Stimulated activated CD8-positive, alpha-beta memory T cell treated with anti-CD3 and anti-CD28 coated beads, Interleukin-12 subunit alpha, Interleukin-12 subunit beta, amount 100 ng/mL, for 1 hour (primary cell): Measurements from ENCODE around the gene OSBPL5.

Experiments used
- DNase-seq: peaks from one replicate; pipeline ENCODE4 v3.0.0-alpha.2; 2020; ENCODE audit warnings: low read depth

Gene OSBPL5, protein sequence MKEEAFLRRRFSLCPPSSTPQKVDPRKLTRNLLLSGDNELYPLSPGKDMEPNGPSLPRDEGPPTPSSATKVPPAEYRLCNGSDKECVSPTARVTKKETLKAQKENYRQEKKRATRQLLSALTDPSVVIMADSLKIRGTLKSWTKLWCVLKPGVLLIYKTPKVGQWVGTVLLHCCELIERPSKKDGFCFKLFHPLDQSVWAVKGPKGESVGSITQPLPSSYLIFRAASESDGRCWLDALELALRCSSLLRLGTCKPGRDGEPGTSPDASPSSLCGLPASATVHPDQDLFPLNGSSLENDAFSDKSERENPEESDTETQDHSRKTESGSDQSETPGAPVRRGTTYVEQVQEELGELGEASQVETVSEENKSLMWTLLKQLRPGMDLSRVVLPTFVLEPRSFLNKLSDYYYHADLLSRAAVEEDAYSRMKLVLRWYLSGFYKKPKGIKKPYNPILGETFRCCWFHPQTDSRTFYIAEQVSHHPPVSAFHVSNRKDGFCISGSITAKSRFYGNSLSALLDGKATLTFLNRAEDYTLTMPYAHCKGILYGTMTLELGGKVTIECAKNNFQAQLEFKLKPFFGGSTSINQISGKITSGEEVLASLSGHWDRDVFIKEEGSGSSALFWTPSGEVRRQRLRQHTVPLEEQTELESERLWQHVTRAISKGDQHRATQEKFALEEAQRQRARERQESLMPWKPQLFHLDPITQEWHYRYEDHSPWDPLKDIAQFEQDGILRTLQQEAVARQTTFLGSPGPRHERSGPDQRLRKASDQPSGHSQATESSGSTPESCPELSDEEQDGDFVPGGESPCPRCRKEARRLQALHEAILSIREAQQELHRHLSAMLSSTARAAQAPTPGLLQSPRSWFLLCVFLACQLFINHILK

DNA sequence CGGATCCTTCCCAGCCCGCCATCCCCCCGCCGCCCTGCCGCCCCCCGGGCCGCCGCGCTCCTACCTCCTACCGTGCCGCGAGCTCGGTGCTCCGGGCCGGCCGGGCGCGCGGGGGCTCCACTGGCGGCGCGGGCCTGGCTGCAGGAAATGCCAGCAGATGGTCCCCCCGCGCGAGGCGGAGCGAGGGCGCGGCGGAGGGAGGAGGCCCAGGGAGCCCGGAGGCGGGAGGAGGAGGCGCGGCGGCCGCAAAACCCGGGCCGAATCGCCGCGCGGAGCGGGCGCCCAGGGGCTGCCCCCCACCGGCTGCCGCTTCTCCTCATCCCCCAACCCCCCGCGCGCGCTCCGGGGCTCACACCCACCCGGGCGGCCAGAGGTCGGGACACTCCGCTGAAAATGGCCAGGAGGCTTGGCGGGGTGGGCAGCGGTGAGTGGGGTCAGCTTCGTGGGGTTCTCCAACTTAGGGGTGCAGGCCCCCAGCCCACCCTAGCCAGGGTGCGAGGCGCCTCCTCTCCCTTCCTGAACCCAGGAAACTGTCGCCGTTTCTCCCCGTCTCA, at the start of gene OSBPL5:
Gene OSBPL5, minus strand, starts transcription at position 159 of the 554 bp plus-strand sequence. CDS start 36,162 bp downstream, outside the sequence.
- DNase-seq, result no peak

DNA sequence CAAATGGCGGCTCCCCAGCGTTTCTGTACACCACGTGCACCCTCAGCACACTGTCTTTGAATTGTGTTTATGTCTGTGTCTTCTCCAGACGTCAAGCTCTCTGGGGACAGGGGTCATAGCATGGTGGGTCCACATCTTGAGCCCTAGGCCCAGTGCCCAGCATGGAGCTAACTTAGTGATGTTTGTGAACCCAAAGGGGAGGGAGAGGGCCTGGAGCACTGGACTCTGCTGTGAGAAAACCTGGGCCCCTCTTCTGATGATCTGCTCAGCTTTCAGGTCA, 49.2 kb upstream of the OSBPL5 start:
- no peak for DNase-seq

DNA sequence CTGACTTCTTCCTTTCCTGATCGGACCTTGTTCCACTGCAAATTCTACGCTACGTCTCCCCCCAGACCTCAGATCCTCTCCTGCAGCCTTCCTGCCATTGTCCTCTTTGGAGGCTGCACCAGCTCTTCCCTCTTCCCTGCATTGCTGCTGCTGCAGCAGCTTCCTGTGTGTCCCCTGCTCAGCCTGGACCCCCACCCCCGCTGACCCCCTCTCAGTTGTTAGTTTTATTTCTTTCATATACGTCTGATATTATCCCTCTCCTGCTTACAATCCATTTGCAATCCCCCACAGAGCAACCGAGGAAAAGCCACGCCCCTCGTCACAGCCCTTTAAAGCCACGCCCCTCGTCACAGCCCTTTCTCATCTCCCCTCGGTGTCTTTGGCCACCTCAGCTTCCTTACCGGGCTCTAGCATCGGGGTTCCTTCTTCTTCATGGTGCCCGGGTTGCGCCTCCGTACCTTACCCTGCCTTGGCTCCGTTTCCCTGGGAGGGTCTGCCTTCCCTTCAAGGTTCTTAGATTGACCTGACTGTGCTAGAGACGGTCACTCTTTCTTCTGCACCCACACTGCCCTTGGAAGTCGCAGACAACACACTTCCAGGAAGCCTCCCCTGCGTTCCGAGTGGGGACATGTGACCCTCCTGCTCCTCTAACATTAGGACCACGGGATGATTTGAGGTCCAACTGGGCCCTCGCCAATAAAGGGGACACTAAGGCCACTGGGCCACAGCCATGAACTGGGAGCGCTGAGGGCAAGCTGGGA, 48.7 kb upstream of the OSBPL5 start:
- no peak for DNase-seq

DNA sequence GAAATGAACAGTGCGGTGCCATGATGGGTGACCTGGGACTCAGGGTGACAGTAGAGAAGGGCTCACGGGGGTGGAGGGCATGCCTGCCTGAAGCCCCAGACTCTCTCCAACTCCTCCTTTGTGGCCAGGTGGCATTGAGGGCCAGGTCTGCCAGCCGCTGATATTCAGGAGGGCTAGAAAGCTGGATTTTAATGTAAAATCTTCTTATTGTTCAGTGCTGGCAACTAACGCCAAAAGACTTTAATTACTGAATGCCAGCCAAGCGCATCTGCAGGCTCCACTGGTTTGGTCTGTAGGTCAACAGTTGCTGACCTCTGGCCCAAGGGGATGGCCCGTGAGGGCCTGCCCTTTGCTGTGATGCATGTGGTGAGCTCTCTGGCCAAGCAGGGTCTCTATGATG, 43.2 kb upstream of the OSBPL5 start:
- DNase-seq, result no peak

DNA sequence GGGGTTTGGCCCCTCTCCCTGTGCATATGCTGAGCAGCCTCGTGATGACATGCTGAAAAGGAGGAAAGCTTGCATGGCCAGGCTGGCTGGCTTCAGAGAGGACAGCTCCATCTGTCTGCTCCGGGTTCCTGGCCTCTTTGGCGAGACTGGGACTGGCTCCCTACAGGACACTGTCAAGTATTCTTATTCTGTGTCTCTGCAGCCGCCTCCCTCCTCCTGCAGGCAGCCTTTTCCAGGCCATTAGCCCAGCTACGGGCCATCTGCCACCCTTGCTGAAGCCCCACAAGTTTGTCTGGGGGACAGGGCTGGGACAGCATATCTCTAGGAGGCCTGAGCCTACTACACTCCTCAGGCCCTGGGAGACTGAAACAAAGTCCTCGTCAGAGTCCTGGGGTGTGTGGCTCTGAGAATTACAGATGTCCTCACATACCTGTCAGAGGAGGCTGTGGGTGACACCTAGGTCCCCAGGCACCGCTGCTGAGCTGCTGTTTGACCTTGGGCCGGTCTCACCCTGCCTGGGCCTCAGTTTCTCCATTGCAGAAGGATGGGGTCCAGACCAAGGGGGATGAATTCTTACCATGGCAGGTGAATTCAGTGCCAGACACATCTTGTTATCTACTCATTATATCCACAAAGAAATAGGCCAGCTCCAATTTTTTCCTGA, 42.5 kb upstream of the OSBPL5 start:
- DNase-seq, result no peak

DNA sequence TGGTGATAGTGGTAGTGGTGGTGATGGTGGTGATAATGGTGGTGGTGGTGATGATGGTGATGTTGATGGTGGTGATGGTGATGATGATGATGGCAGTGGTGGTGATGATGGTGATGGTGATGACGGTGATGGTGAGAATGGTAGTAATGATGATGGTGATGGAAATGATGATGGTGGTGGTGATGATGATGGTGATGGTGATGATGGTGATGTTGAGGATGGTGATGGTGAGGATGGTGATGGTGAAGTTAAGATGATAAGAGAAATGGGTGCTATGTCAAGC, 41.8 kb upstream of the OSBPL5 start:
- no peak for DNase-seq

DNA sequence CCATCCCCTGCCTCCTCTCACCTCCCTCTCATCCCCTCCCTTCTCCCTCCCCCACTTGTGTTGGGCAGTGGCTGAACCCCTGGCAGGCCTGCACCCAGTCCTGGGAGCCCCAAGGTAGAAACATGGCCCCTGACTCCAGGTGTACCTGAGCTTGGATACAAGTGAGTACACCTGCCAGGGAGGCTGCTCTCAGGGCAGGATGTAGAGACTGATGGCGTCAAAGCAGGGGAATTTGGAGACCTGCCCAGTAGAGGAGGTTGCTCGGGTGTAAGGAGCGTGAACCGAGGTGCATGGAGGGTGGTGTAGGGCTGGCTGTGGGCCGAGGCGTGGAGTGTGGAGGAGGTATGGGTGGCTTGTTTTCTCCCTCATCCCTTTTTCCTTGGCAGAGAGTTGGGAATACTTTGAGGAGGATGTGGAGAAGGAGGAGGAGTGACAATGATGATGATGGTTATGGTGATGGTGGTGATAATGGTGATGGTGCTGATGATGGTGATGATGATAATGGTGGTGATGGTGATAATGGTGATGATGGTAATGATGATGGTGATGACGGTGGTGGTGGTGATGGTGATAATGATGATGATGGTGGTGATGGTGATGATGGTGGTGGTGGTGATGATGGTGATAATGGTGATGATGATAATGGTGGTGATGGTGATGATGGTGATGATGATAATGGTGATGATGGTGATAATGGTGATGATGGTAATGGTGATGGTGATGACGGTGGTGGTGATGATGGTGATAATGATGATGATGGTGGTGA, 41.2 kb upstream of the OSBPL5 start:
- no peak for DNase-seq

DNA sequence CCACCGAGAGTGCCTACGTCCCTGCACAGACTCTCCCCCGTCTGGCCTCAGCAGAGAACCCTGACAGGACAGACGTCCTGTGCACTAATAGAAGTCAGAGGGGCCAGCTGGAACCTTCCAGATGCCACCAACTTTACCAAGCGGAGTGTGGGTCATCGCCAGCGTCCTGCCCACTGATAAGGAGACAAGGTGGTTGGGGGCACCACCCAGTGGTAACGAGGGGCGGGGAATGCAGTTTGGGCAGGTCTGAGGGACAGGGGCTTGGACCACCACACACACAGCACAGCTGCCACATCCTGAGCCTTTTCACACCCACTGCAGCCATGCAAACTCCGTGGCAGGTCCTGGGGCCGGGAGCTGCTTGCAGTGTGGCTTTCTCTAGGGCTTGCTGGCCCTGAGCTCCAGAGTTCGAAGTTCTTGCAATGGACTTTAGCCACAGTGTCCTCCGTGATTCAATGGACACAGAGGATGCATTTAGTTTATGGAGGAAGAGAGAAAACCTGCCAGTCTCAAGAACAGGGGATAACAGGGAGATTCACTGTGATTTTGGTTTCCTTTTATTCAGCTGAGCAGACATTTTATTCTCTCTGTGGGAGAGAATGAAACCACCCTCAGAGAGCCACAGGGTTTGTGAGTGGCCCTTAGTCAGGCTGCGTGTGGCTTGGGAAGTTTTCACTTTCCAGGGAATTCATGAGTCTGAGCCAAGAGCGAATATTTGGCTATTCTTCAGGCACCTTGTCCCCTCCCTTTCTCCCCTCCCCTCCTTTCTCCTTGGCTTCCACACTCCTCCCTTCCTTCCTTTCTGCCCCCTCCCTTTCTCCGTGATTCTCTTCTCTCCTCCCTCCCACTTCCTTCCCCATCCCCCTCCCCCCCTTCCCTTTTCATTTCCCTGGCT, 40.4 kb upstream of the OSBPL5 start:
- DNase-seq, result no peak

DNA sequence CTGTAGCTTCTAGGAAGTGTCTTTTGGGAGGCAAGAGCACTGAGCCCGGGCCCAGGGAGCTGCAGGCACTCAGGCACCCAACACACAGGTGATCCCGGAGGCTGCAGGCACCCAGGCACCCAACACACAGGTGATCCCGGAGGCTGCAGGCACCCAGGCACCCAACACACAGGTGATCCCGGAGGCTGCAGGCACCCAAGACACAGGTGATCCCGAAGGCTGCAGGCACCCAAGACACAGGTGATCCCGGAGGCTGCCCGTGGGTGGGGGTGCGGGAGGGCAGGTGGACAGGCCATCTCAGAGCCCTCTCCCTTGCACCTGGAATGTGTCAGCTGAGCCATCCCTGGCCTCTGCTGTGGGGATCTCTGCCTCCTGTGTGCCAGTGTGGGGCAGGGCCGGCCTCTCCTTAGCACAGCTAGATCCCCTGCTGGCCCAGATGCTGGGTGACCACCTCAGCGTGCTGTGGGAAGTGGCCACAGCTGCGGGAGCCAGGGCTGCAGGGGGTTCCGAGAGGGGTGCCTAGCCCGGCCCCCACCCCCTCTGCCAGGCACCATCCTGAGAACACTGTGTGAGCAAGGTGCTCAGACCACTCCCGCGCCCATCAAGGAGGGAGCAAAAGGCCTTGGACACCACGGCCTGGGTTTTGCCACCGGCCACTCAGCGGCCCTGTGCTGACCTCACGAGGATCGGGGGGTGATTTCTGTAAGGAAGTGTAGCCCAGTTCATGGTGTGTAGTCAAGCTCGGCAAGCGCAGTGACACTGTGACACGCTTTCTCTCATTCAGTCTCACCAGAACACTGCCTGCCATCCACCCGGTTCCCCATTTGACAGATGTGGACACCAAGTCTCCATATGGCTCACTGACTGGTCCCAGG, 39.3 kb upstream of the OSBPL5 start:
- DNase-seq, result no peak

DNA sequence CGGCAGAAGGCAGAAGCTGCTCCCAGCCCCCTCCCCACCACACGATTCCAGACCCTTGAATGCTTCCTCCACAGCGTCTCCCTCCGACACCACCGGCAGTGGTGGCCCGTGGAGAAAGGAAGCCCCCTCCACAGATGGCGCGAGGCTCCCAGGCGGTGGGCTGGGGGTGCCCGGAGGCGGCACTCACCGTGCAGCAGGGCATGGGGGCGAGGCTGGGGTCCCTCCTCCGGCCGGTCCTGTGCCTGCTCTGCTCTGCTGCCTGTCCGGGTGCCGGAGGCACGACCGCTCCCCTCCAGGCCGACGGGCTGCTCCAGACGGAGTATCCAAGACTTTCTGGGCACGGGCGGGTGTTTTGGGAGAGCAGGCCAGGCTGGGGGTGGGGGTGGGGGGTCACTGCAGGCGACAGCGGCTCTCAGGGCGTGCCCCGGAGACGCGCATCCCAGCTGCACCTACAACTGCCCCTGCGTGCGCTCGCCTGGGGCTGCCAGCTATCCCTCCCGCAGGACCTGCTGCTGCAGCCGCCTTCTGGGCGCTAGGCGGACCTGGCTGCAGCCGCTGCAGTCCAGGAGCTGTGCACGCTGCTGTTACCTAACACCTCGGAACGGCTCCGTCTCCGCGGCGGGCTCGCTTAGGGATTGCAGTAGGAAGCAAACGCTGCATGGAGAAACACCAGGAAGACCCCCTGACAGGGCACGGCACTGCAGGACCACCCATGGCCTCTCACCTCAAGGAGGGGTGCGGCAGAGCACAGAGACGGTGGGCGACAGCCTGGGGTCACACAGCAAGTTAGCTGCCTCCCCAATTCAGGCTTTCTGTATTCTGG, 38.3 kb upstream of the OSBPL5 start:
- DNase-seq, result no peak

DNA sequence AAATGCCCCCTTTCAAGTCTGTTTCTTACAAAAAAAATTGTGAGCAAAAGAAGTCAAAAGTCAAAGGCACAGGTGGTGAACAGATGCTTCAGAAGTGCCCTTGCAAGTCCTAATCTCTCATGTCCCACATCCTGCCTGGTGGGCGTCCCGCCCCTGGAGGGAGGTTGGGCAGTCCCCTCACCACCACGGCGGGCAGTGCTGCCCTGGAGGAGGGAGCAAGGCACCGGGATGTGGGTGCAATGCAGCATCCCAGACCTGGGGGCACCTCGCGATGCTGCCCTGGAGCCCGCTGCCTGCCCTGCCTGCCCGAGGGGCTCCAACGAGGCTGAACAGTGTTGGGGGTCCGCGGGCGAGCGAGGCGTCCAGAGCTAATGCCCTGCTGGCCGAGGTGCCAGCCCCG, 37.6 kb upstream of the OSBPL5 start:
- DNase-seq, result no peak

DNA sequence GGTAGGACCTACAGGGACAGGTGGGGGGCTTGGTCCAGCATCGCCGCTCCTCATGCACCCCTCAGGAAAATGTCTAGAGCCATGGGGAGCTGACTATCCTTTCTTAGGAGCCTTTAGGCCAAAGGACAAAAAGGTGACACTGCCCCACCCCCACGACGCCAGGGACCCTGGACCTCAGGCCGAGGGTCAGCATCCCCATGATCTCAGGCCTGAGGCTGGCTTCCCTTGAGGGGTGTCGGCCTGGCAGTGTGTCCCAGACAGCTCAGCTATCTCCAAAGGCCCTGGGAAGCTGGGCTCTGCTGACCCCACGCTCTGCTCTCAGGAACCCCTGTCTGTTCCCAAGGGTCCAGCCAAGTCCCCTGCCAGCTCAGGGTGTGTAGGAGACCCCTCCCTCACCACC, 37.2 kb upstream of the OSBPL5 start:
- DNase-seq, result no peak

DNA sequence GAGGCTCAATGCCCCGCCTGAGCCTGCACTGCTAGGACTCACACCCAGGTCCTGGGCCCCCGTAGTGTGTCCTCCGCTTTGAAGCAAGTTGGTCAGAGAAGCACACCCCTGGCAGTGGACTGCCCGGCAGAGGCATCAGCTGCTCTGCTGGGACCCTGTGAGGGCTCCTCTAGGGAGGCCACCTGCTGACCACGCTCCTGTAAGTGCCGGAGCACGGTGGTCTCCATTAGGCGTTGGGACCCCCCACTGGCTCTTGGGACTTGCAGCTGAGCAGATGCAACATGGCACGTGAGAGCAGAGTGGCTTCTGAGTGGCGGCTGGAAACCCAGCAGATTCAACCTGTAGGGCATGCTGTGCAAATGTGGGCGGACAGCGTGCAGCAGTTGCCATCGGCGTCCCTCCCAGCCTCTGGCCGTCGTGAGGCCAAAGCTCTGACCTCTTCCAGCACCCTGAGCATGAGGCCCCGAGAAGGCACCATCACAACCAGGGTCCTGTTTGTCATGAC, 36.6 kb upstream of the OSBPL5 start:
- no peak for DNase-seq

DNA sequence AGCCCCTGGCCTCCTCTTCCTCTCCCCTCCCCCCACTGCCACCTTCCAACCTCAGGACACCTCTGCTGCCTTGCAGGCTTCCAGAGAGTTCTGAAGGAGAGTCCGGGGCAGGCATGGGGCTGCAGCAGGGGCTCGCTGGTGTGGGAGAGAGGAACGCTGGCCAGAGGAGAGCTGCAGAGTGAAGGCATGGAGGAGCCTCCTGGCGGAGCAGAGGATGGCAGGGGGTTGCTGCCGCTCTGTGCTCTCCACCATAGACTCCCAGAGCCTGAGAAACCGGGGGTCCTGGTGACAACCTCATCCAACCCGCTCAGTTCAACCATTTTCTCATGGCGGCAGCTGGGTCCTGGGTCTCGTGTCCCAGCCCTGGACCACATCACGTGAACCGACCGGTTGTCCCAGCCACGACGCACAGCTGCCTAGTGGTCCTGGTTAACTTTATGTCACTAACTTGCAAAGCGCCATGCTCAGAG, 36.0 kb upstream of the OSBPL5 start:
- DNase-seq, result no peak

DNA sequence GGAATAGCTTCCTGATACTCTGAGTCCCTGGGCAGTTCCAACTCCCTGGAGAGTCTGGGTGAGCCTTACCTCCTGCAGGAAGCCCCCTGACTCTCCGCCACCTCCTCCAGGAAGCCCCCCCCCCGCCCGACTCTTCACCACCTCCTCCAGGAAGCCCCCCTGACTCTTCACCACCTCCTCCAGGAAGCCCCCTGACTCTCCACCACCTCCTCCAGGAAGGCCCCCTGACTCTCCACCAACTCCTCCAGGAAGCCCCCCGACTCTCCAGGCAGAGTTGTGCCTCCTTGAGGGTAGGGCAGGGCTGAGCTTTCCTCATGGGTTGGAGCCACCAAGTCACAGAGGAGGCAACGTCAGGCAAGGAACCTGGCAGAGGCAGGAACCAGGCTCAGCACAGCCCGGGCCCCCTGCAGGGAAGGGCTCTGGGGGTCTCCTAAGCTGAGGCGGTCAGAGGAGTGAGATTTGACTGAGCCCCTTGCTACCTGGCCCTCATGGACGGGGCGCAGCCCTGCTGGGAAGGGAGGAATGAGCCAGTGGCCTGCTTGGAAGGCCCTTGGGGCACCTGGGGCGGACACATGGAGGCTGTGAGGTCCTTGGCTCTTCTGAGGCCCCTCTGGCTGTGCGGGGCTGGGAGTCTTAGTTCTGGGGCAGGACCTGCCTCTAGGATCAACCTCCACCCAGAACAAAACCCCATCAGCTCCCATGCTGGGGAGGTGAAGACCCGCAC, 35.4 kb upstream of the OSBPL5 start:
- no peak for DNase-seq

DNA sequence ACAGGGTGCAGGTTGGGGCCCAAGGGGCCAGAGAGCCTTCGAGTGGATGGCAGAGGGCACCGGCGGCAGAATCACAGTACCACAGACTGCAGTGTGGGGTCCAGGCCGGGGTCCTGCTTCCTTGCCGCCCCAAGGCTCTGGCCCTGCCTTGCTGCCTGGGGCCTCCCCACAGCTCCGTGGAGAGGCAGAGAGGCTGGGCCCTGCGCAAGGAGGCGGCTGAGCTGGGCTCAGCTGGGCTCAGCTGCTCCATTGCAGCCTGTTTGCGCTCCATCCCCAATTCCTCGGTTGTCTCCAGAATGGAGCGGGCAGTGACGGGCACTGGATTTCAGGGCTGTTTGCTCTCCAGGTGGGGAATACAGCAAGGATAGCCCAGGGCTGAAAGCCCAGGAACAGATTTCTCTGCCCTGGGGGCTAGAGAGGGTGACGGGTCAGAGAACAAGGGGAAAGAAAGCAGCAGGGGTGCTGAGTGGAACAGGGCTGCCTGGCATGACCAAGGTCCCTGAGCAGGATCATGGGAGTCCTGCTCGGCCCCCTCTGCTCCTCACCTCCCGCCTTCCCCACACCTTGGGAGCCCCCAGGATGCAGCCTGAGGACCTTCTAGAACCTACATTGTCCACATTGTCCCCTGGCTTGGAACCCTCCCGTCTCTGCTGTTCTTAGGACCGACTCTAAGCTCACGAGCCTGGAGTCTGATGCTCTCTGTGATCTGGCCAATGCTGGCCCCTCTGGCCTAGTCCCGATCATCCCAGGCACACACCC, 34.6 kb upstream of the OSBPL5 start:
- DNase-seq, result no peak

DNA sequence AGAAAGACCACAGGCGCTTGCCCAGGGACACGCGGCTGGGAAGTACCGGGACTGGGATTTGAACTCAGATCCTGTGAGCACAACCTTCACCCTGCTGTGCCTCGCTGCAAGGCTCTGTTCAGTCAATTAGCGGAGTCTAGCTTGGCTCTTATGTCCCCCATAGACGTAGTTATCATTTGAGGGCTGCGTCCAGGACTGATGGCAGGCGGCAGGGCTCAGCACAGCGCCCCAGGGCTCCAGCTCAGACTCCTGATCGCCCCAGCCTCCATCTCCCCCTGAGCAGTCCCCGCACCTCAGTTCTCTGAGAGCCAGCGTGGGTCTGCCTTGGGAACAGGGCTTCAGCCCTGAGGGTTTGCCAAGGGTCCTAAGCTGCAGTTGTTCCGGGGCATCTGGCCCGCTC, 33.7 kb upstream of the OSBPL5 start:
- DNase-seq, result no peak
